GM21367 (cell line): ENCODE results near the gene FGB.

ENCODE experiments used
- ATAC-seq: cut with Tn5 transposase; IDR thresholded peaks from one replicate; pipeline ENCODE4 v1.9.1; 2021; ENCODE audit not compliant: unreplicated experiment

FGB gene

GRCh38 chr4:154565704-154566103 is 2.9 kb downstream of the FGB start:
- no peak for ATAC-seq

GRCh38 chr4:154566639-154567204 is 3.9 kb downstream of the FGB start:
- no peak for ATAC-seq

GRCh38 chr4:154569028-154569427 is 6.2 kb downstream of the FGB start:
- ATAC-seq, result no peak

DNA sequence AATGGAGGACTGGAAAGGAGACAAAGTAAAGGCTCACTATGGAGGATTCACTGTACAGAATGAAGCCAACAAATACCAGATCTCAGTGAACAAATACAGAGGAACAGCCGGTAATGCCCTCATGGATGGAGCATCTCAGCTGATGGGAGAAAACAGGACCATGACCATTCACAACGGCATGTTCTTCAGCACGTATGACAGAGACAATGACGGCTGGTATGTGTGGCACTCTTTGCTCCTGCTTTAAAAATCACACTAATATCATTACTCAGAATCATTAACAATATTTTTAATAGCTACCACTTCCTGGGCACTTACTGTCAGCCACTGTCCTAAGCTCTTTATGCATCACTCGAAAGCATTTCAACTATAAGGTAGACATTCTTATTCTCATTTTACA is 6.8 kb downstream of the FGB start:
- ATAC-seq, result no peak

DNA sequence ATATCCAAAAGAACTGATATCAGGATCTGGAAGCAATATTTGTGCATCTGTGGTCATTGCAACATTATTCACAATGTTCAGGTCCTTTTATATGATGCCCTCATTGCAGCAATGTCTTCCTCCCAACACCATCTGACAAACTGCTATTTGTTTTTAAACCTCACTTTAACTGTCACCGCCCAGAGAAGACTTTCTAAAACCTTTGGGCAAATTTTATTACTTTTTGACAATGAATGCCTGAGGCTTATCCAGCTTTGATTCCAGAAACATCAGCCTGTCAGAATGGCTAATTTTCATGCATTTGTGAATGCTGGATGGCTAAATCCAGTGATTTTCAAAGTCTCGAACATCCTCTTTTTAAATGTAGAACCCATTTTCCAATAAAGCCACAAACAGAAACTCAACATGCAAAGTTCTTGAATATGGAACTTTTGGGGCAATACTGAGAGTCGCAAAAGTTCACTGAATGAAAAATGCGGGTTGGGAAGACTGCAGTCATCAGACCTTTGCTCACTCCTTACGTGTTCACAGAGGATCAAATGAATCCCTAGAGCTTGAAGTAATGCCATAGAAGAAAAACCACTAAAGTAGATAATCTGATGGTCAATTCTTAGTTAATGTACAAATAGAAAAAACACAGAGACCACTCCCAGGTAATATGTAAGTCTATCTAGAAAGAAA is 10.5 kb downstream of the FGB start:
- ATAC-seq, result no peak

- no peak for ATAC-seq
Observed at GRCh38 chr4:154574311-154574710, 11.5 kb downstream of the FGB start.

GRCh38 chr4:154577324-154577723 is 14.5 kb downstream of the FGB start:
- ATAC-seq, result no peak

DNA sequence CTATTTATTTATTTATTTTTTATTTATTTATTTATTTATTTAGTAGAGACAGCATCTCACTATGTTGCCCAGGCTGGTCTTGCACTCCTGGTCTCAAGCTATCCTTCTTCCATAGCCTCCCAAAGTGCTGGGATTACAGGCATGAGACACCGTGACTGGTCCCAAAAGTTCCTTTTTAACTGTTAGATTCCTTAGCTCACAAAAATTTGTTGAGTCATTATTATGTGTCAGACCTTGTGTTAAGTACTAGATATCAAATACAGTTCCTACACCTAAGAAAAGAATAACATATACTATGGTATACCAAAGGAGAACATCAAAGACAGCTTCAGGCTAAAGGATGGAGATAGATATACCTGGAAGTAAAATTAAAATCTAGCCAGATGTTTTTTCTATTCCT is 16.1 kb downstream of the FGB start:
- ATAC-seq, result no peak

- ATAC-seq, result no peak
Observed at GRCh38 chr4:154579927-154580326, 17.1 kb downstream of the FGB start.

DNA sequence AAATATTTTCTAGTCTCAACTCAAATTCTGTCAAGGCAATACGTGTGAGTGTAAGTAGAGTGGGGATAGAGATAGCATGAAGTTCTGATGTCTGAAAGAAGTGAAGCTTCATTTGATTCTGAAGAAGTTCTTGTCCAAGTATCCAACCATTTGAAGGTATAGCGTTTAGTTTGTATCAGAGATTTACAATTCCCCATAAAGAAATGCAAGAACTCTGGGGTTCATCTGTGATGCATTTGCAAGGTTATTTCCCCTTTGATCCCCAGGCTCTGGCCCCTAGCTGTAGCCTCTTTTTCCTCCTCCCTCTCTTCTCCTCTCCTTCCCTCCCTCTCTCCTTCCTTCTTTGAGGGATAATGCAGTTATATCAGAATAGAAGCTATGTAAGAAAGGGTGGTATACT is 19.9 kb downstream of the FGB start:
- no peak for ATAC-seq

GRCh38 chr4:154583230-154583629 is 20.4 kb downstream of the FGB start:
- ATAC-seq, result no peak

DNA sequence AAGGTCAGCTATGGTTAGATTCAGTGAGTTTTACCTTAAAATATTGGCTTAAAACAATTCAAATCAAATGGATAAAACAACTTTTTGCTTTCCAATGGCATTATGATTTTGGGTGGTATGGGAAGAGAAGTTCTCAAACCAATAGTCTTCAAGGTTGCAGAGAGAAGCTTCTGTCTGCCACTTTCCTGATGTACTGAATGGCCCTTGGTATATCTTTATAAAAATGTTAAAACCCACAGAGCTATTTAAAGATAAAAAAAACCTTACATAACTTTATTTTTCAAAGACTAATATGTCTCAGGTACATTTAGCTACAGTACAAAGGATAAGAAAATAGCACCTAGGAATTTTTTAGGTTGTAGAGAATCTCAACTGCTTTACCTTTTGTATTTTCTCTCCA is 20.9 kb downstream of the FGB start:
- ATAC-seq, result no peak

GRCh38 chr4:154584259-154584658 is 21.4 kb downstream of the FGB start:
- ATAC-seq, result no peak

- ATAC-seq, result no peak
Observed at GRCh38 chr4:154585369-154586018, 22.7 kb downstream of the FGB start.

GRCh38 chr4:154586296-154587033 is 23.7 kb downstream of the FGB start:
- no peak for ATAC-seq

DNA sequence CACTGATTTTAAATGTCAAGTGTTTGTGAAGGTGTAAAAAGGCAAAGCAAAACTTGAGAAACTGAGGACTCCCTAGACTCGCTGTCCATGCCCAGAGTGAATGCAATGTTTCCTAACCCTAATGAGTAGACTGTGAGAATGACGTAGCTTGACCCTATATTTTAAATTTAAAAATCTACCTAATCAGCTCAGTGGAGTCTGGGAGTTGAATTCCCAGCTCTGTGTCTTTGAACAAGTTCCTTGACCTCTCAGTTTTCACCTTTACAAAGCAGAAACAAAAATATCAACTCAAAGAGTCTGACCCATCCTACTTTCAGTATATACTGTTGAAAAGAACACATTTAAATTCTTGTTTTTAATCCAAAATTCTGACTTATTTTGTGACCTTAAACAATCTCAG is 25.4 kb downstream of the FGB start:
- ATAC-seq, result no peak

GRCh38 chr4:154589296-154590197 is 26.7 kb downstream of the FGB start:
- ATAC-seq, result no peak

- no peak for ATAC-seq
Observed at GRCh38 chr4:154590329-154591006, 27.7 kb downstream of the FGB start, which contains the start of gene FGA. Gene FGA, minus strand, starts transcription at chr4:154590742. Its CDS starts 55 bp downstream, at chr4:154590687.

GRCh38 chr4:154591890-154592289 is 29.1 kb downstream of the FGB start:
- no peak for ATAC-seq

- no peak for ATAC-seq
Observed at GRCh38 chr4:154593868-154594267, 31.1 kb downstream of the FGB start.
